Liver (tissue), 3 donors: ENCODE measurements around the gene ZNF100.

Source experiments
- FOXA1 ChIP-seq: IDR thresholded peaks from 2 replicates; pipeline ENCODE4 v1.6.1; 2016; ENCODE audit warnings: antibody characterized with exemption
- FOXA2 ChIP-seq: IDR thresholded peaks from 2 replicates; pipeline ENCODE4 v1.6.1; 2016; ENCODE audit warnings: antibody characterized with exemption
- GABPA ChIP-seq, 2 donors: IDR thresholded peaks in 1 of 2; conservative IDR thresholded peaks in 1 of 2; 2 replicates each; pipeline ENCODE4 v1.6.1; 2016; ENCODE audit warnings: antibody characterized with exemption in 2 of 2, mild to moderate bottlenecking in 1 of 2, moderate library complexity in 1 of 2
- JUND ChIP-seq, 2 donors: IDR thresholded peaks; 2 replicates each; pipeline ENCODE4 v1.6.1; 2016; ENCODE audit warnings: antibody characterized with exemption in 2 of 2
- RAD21 ChIP-seq, 2 donors: IDR thresholded peaks; 2 replicates each; pipeline ENCODE4 v1.6.1; 2016; ENCODE audit warnings: antibody characterized with exemption in 2 of 2, mild to moderate bottlenecking in 2 of 2
- REST ChIP-seq: IDR thresholded peaks from 2 replicates; pipeline ENCODE4 v1.6.1; 2016; ENCODE audit warnings: antibody characterized with exemption, mild to moderate bottlenecking
- TAF1 ChIP-seq: conservative IDR thresholded peaks from 2 replicates; pipeline ENCODE4 v1.6.1; 2016; ENCODE audit warnings: antibody characterized with exemption, mild to moderate bottlenecking
- YY1 ChIP-seq: IDR thresholded peaks from 2 replicates; pipeline ENCODE4 v1.6.1; 2016; ENCODE audit warnings: antibody characterized with exemption, mild to moderate bottlenecking
- TF ChIP-seq, protein P1 (sequence below): IDR thresholded peaks from 2 replicates; pipeline ENCODE4 v1.6.1; 2016; ENCODE audit warnings: antibody characterized with exemption
- TF ChIP-seq, protein P2 (sequence below): fragments of 150-350 bp; IDR thresholded peaks from 2 replicates; pipeline ENCODE4 v1.5.1; 2017; ENCODE audit warnings: improper control_type of control experiment, low read depth, low read length; ENCODE audit not compliant: missing input control
- TF ChIP-seq, protein P3 (sequence below): IDR thresholded peaks from 2 replicates; pipeline ENCODE4 v1.6.1; 2016; ENCODE audit warnings: antibody characterized with exemption
- donor health status: healthy.
- donor health status: healthy.

DNA sequence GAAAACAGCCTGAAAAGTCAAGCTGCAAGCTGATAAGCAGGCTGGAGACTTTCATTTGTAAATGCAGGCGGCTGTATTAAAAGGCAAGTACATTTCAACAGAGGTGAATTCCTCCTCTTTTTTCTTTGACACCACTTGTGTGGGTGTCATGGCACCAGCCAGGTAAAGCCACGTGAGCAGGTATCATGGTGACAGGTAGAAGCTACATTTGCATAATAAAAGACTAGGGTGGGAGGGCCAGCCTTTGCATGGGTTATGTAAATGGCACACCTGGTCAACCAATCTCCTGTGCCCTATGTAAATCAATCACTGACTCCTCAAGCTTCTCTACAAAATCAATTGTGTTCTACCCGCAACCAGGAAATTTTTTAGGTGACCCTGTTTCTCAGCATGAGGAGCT lies 68.2 kb downstream of the ZNF100 start:
- TF ChIP-seq, protein P1, sequence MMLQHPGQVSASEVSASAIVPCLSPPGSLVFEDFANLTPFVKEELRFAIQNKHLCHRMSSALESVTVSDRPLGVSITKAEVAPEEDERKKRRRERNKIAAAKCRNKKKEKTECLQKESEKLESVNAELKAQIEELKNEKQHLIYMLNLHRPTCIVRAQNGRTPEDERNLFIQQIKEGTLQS: no peak
- TF ChIP-seq FOXA1: no peak
- TF ChIP-seq, protein P2, sequence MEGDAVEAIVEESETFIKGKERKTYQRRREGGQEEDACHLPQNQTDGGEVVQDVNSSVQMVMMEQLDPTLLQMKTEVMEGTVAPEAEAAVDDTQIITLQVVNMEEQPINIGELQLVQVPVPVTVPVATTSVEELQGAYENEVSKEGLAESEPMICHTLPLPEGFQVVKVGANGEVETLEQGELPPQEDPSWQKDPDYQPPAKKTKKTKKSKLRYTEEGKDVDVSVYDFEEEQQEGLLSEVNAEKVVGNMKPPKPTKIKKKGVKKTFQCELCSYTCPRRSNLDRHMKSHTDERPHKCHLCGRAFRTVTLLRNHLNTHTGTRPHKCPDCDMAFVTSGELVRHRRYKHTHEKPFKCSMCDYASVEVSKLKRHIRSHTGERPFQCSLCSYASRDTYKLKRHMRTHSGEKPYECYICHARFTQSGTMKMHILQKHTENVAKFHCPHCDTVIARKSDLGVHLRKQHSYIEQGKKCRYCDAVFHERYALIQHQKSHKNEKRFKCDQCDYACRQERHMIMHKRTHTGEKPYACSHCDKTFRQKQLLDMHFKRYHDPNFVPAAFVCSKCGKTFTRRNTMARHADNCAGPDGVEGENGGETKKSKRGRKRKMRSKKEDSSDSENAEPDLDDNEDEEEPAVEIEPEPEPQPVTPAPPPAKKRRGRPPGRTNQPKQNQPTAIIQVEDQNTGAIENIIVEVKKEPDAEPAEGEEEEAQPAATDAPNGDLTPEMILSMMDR: no peak
- TF ChIP-seq TAF1: no peak
- TF ChIP-seq YY1: no peak
- no peak for TF ChIP-seq REST
- TF ChIP-seq JUND (IDR thresholded peaks at IDR 0.05): no peak
- TF ChIP-seq, protein P3, sequence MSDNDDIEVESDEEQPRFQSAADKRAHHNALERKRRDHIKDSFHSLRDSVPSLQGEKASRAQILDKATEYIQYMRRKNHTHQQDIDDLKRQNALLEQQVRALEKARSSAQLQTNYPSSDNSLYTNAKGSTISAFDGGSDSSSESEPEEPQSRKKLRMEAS: no peak
- TF ChIP-seq RAD21 (IDR thresholded peaks at IDR 0.05): no peak
- no peak for TF ChIP-seq FOXA2
- TF ChIP-seq GABPA (IDR thresholded peaks at IDR 0.05 in 1 of 2, conservative IDR thresholded peaks at IDR 0.05 in 1 of 2): no peak
